Stimulated activated CD8-positive, alpha-beta memory T cell treated with anti-CD3 and anti-CD28 coated beads, Interleukin-4, amount 100 ng/mL, for 48 hours (primary cell): ENCODE data around the gene DSP.

Experiments used
- DNase-seq: peaks from one replicate; pipeline ENCODE4 v3.0.0-alpha.2; 2020

The DSP gene

GRCh38 chr6:7540595-7540994 is 876 bp upstream of the DSP start:
- DNase-seq = no peak

DNA sequence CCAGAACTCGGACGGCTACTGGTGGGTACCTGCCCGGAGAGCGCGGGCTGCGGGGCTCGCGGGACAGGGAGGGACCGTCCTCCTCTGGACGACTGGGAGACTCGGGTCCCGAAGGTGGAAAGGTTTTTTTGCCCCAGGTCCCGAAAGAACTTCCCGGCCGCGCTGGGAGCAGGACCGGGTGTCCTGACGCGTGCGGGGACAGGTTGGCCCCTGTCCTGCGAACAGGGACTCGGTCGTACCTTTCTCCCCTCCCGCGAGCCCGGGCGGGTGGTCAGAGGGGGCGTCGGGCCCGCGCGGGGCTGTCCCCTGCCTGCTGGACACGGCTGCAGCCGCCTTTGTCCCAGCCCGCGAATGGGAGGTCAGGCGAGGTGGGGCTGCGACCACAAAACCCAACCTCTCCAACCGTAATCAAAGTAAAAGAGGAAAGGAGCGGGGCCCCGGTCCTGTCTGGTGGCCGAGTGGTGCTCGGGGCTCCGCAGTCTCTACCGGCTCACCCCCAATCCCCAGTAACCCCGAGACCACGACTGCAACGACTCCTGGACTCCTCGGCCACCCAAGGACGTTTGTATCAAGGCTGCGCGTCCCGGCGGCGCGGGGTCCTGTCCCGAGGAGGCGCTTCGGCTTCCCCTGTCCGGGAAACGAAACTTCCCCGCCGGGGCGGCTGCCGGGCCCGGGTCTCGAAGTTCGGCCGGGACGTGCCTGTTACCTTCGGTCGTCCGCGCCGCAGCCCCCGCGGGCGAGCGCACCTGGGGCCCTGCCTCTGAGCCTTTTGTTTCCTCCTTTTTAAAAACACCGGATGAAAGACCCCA is 798 bp downstream of the DSP start:
- peak; percentile 28 for DNase-seq

- DNase-seq = no peak
Observed at GRCh38 chr6:7542874-7543624, 1.6 kb downstream of the DSP start.

GRCh38 chr6:7543789-7544424 is 2.4 kb downstream of the DSP start:
- no peak for DNase-seq

DNA sequence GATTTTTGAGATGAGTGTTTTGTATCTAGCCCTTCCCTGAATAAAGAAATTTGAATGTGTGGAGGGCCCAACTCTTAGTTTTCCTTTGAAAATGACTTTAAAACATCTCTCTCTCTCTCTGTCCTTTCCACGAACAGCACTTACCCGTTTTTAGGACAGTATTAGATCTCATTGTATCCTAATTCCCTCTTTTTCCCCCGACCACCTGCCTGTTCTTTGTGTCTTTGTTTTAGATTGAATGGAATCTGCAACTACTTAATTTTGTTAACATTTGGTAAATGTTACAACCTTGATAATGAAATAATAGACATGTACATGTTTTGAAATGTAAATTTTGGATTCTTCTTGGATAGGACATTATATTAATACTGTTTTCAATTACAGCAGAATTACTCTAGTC is 3.1 kb downstream of the DSP start:
- no peak for DNase-seq

GRCh38 chr6:7545316-7546019 is 4.0 kb downstream of the DSP start:
- DNase-seq = no peak

- no peak for DNase-seq
Observed at GRCh38 chr6:7546020-7546369, 4.5 kb downstream of the DSP start.

DNA sequence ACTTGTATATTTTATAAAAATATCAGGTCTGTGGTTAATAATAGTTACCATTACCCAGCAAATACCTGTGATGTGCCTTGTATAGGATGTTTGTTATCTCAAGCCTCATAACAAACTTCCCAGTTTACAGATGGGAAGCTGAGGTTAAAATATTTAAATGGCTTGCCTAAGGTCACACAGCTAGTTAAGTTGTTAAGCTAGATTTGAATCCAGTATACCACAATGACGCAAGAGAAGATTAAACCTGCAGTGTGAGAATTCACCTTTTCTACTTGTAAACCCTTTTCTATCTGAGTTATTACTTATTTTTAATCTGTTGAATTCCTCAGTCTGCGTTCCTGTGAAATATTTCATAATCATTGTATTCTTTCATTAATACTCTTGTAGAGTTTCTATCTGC is 4.9 kb downstream of the DSP start:
- no peak for DNase-seq

DNA sequence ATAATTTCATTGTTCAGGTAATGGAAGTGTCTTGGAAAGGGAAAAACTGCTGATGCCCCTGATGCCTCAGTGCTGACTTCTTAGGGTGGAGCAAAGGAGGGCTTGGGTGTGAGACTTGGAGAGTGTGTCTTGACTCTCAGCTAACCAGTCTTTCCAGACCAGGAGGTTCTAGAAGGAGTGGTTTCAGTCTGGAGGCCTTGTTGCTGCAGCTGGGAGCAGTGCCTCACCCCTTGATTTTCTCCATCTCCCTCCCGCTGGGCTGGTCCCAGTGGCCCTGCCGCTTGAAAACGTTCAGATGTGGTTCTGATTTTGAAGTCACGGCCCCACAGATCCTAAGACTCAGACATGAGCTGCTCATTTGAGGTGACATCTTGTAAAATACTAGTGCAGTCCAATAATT is 5.4 kb downstream of the DSP start:
- DNase-seq = no peak

- no peak for DNase-seq
Observed at GRCh38 chr6:7547315-7547714, 5.8 kb downstream of the DSP start.

DNA sequence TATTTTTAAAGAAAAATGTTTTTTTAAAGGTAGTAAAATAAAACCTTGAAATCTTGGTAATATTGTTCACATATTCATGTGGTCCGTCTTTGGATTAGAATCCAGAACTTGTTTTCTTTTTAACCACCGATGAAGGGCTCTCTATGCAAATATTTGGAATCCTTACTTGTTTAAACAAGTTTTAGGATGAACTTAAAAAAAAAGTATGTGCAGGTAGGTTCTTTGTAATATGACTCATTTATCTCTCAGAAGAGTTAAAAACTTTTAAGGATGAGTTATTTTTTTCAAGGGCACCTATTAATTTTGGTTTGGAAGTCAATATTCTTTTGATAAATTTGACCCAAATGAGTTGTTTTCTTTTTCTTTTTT is 8.9 kb downstream of the DSP start:
- DNase-seq = no peak

DNA sequence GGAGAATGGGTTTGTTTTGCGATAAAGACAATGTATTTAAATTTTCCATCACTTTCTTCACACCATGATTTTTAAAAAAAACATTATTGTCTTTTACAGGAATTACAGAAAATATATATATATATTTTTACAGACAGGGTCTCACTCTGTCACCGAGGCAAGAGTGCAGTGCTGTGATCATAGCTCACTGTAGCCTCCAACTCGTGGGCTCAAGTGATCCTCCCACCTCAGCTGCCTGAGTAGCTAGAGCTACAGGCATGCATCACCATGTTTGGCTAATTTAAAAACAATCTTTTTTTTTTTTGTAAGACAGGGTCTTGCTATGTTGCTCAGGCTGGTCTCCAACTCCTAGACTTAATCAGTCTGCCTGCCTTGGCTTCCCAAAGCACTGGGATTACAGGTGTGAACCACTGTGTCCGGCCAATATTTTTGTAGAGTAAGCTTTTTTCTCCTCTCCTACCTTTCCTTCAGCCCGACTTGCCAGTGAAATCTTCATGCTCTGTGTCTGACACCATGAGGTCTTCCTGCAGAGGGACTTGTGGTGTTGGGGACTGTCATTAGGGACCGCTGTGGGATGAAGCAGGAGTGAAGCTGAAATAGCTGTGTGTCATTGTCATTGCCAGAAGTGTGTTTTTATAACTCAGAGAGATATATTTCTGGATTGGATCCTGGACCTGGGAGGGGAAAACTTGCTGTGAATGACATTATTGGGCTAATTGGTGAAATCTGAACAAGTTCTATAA is 13.2 kb downstream of the DSP start:
- DNase-seq = no peak

DNA sequence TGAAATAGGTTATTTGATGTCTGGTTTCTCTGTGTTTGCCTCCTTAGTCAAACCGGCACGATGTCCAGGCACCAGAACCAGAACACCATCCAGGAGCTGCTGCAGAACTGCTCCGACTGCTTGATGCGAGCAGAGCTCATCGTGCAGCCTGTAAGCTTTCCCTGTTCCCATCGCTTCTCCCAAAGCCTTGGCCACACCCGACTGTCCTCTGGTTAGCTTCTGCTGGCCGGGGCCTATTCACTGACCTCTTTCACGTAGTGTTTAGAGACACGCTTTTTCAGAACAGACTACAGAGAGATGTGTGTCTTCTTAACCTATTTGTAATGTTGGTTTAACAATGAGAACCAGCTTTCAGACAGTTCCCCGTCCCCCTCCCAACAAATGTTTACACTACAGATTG is 14.2 kb downstream of the DSP start:
- no peak for DNase-seq

DNA sequence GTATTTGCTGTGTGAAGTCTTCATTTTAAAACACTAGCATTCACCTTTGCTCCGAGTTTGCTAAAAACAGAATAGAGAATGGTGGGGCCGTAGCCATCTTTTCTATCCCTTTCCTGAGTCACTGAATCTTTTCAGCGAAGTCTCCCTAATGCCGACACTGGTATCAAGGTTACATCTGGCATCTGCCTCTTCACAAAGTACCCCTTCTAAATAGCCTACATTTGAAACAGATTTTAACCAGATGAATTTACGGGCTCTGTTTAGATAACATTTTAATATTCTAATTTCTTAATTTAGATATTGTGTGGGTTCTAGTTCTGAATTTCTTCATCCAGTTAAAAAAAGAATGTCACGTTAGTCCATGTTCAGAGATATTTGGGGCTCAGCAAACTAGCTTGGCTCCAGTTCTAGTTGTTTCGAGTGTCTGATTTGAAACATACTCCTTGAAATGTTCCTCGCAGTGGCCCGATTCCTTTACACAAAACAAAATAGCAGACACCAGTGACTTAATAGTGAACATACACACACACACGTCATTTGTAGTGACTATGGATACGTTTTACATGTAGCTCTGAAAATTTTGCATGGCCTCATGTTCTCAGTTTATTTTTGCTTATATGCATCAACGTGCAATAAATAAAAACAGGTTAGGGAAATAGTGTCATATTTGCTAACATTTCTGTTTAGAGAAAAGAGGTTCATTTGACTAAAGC is 15.1 kb downstream of the DSP start:
- DNase-seq = no peak

DNA sequence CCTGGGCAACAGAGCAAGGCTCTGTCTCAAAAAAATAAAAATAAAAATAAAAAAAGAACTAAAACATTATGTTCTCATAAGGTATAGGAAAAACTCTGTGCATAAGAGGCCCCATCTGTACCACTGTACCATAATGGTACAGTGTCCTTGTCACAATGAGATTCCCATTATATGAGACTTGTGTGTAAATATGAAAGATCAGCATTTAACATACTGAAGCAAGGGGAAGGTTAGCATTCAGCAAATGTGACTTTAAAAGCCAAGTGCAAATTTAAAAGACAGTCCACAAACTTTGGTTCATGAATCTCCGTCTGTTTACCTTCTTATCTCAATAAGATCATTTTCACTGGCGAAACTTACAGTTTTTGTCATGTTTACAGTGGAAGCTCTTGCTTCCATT is 16.2 kb downstream of the DSP start:
- no peak for DNase-seq

DNA sequence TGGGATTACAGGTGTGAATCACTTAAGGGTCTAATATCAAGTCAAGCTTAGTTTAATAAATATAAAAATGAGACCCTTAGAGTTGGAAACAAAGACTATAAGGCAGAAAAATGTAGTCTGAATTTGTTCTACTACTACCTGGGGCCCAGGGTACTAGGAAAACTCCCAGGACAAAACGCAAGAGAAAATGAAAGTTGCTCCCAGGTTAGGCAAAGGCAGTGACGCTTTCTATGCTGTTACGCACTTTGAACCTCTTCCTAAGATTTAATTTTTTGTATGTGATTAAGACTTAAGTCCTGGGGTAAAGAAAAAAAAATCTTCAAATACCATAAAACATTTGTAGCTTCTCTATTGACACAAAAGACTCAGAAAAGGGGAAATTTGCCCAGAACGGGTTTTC is 17.3 kb downstream of the DSP start:
- no peak for DNase-seq

GRCh38 chr6:7559196-7559595 is 17.7 kb downstream of the DSP start:
- no peak for DNase-seq

GRCh38 chr6:7559651-7560385 is 18.3 kb downstream of the DSP start:
- no peak for DNase-seq

- DNase-seq = no peak
Observed at GRCh38 chr6:7561153-7561964, 19.9 kb downstream of the DSP start.

- no peak for DNase-seq
Observed at GRCh38 chr6:7562769-7563168, 21.3 kb downstream of the DSP start.

GRCh38 chr6:7566107-7566506 is 24.6 kb downstream of the DSP start:
- no peak for DNase-seq
